K562 (cell line): Measurements from ENCODE around the gene CYP51A1. TPM values are rescaled to one million over a fixed set of nuclear protein-coding genes. Genes with fewer than 3 reads are reported as not detected.

Experiments
- CEBPG ChIP-seq, 3 experiments: fragments of 200-800 bp in 1 of 3; sonication (Bioruptor generic) in 1 of 3; sonication (generic) in 1 of 3; formaldehyde crosslinking in 1 of 3; IDR thresholded peaks in 2 of 3; conservative IDR thresholded peaks in 1 of 3; 2 replicates each; pipeline versions ENCODE4 v1.6.1 to v1.8.0; 2016 to 2022; ENCODE audit warnings: missing compliant biosample characterization in 2 of 3, missing genetic modification characterization in 2 of 3, mild to moderate bottlenecking in 1 of 3, missing genetic modification reagents in 1 of 3
- CREB1 ChIP-seq, 2 experiments: sonication (generic) in 1 of 2; formaldehyde crosslinking in 1 of 2; IDR thresholded peaks; 2 replicates each; pipeline versions ENCODE4 v1.6.1 to v1.8.0; 2012 to 2022; ENCODE audit warnings: inconsistent platforms in 1 of 2, mild to moderate bottlenecking in 1 of 2, missing genetic modification reagents in 1 of 2, moderate library complexity in 1 of 2
- GTF2E2 ChIP-seq: fragments of 200-800 bp; sonication (Bioruptor generic); IDR thresholded peaks from 2 replicates; pipeline ENCODE4 v1.6.1; 2016; ENCODE audit warnings: missing genetic modification characterization, missing compliant biosample characterization
- HMGXB4 ChIP-seq: sonication (generic); formaldehyde crosslinking; IDR thresholded peaks from 2 replicates; pipeline ENCODE4 v1.8.1; 2023; ENCODE audit warnings: mild to moderate bottlenecking, missing genetic modification reagents
- HNRNPUL1 ChIP-seq: fragments of 200-400 bp; formaldehyde crosslinking; IDR thresholded peaks from 2 replicates; pipeline ENCODE4 v1.6.1; 2017; ENCODE audit warnings: low read length
- KAT2B ChIP-seq: IDR thresholded peaks from one replicate; pipeline ENCODE4 v1.6.1; 2012; ENCODE audit warnings: low read depth, mild to moderate bottlenecking, control low read depth, inconsistent platforms, low read length, moderate library complexity
- KDM2B ChIP-seq: fragments of 250-450 bp; sonication (Bioruptor Pico); IDR thresholded peaks from 2 replicates; pipeline ENCODE4 v1.8.0; 2021; ENCODE audit warnings: mild to moderate bottlenecking, moderate library complexity
- MLX ChIP-seq, 2 experiments: fragments of 450-650 bp in 1 of 2; sonication (generic) in 1 of 2; formaldehyde crosslinking; conservative IDR thresholded peaks; 2 replicates each; pipeline versions ENCODE4 v1.4.0 to v1.8.1; 2020 to 2022; ENCODE audit warnings: mild to moderate bottlenecking in 1 of 2, missing genetic modification reagents in 1 of 2
- PHTF2 ChIP-seq: fragments of 250-450 bp; sonication (Bioruptor Pico); IDR thresholded peaks from 2 replicates; pipeline ENCODE4 v1.5.0; 2021; ENCODE audit warnings: mild to moderate bottlenecking
- RREB1 ChIP-seq: fragments of 250-450 bp; sonication (Bioruptor Pico); IDR thresholded peaks from 2 replicates; pipeline ENCODE4 v1.4.0; 2020
- SMAD4 ChIP-seq: fragments of 250-450 bp; sonication (Bioruptor Pico); conservative IDR thresholded peaks from 2 replicates; pipeline ENCODE4 v1.8.0; 2021; ENCODE audit warnings: inconsistent platforms, mild to moderate bottlenecking, moderate library complexity
- TSC22D4 ChIP-seq: fragments of 450-650 bp; IDR thresholded peaks from 2 replicates; pipeline ENCODE4 v1.6.1; 2016; ENCODE audit warnings: missing genetic modification characterization, missing biosample characterization, control low read depth
- U2AF2 ChIP-seq: fragments of 200-400 bp; formaldehyde crosslinking; optimal IDR thresholded peaks from 2 replicates; pipeline ENCODE3; 2017; ENCODE audit warnings: low read depth, mild to moderate bottlenecking, low read length
- ZKSCAN8 ChIP-seq: fragments of 200-800 bp; sonication (Bioruptor generic); IDR thresholded peaks from 2 replicates; pipeline ENCODE4 v1.6.1; 2016; ENCODE audit warnings: missing genetic modification characterization, missing compliant biosample characterization
- ZNF436 ChIP-seq: fragments of 250-450, 450-650 bp; sonication (Bioruptor Pico); formaldehyde crosslinking; IDR thresholded peaks from 2 replicates; pipeline ENCODE4 v1.7.0; 2020; ENCODE audit warnings: mild to moderate bottlenecking
- ZNF668 ChIP-seq: fragments of 250-450 bp; sonication (Bioruptor Pico); IDR thresholded peaks from 2 replicates; pipeline ENCODE4 v1.8.0; 2022; ENCODE audit warnings: mild to moderate bottlenecking, inconsistent platforms
- polyA plus RNA-seq, 8 experiments: library from polyadenylated mRNA; depleted of rRNA in 4 of 8; stranded (reverse) in 5 of 8; unstranded in 3 of 8; fragments of >200 nt; fragmentation: Nextera tagmentation in 2 of 8; fragmentation: Illumina TruSeq in 1 of 8; extraction: Ambion mirVana in 2 of 8; extraction: Trizol in 1 of 8; gene quantifications; 2 replicates each; pipeline versions ENCODE4 v1.2.1 to v1.2.3, GENCODE V29; 2011 to 2014; ENCODE audit warnings: inconsistent platforms in 1 of 8, missing spikeins in 1 of 8
- total RNA-seq, 7 experiments: library from RNA; depleted of rRNA in 6 of 7; stranded (reverse); fragments of >200 nt in 6 of 7; fragmentation: Illumina TruSeq in 2 of 7; extraction: Trizol in 2 of 7; gene quantifications; 2 replicates each; pipeline versions ENCODE4 v1.2.1 to v1.2.3, GENCODE V29; 2011 to 2021; ENCODE audit warnings: low replicate concordance in 1 of 7
- TF ChIP-seq, protein P1 (sequence below): fragments of 450-650 bp; formaldehyde crosslinking; IDR thresholded peaks from 2 replicates; pipeline ENCODE4 v1.4.0; 2022; ENCODE audit warnings: missing genetic modification characterization

CYP51A1 gene
- total and polyA plus RNA-seq, 9 of the 15 experiments (the other 6 are each of a cell fraction or from before 2014, with no cell fraction given) = 35.4 to 151 (median 80.3) TPM

DNA sequence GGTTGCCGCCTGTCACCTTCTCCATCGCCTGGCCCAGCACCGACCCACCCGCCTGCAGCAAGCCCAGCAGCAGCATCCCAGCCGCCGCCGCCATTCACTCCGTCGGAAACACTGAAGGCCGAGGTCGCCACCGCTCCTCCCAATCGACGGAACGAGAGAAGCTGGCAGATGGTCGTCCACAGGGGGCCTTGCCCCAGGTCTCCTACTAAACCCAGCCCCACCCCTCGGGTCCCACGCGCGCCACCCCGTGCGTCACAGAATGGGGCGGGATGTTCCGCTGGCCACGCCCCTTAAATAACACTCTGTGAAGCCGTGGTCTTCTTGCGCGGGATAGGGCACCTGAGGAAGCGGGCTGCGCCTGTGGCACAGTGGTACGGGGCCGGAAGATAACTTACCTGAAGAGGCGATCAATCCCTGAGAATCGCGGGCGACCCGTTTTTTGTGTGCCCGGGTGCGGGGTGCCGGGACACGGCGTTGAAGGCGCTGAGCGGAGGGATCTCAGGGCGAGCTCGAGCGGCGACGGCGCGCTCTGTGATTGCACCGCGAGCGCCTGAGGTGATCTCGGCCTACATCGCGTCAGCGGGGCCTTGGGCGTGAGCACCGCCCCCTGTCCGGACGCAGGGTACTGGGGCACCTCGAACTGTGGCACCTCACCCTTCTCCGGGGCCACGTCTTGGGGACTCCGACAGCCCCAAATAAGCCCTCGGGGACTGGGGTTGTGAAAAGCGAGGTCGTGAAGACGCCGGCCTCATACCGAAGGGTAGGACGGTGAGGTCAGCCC, at the start of gene CYP51A1 (continued):
- TF ChIP-seq, protein P1, sequence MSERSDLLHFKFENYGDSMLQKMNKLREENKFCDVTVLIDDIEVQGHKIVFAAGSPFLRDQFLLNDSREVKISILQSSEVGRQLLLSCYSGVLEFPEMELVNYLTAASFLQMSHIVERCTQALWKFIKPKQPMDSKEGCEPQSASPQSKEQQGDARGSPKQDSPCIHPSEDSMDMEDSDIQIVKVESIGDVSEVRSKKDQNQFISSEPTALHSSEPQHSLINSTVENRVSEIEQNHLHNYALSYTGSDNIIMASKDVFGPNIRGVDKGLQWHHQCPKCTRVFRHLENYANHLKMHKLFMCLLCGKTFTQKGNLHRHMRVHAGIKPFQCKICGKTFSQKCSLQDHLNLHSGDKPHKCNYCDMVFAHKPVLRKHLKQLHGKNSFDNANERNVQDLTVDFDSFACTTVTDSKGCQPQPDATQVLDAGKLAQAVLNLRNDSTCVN (CRISPR knock-in tag) = no peak
- TF ChIP-seq ZNF668 (peak; percentile 11; the same call in 1 of the 2 replicates), KAT2B (no peak), TSC22D4 (tag) (no peak), U2AF2 (no peak), GTF2E2 (tag) (0 out of 2 replicates have a peak, but pooled peaks have one; percentile 51), KDM2B (CRISPR knock-in tag) (peak; percentile 90; the same call in 1 of the 2 replicates), HNRNPUL1 (no peak), CEBPG (CRISPR knock-in tag; IDR thresholded peaks at IDR 0.05) (peak; percentile 52), CEBPG (tag; conservative IDR thresholded peaks at IDR 0.05 in 1 of 2, IDR thresholded peaks at IDR 0.05 in 1 of 2) (peak in 1 of 2 experiments; percentile 57; a peak in 2 of 4 replicates), SMAD4 (CRISPR knock-in tag) (peak; percentile 91), CREB1 (IDR thresholded peaks at IDR 0.05) (peak; percentile 94), CREB1 (CRISPR knock-in tag; IDR thresholded peaks at IDR 0.05) (peak; percentile 93), HMGXB4 (peak; percentile 90; the same call in 1 of the 2 replicates), ZKSCAN8 (no peak), PHTF2 (CRISPR knock-in tag) (no peak; the same call in 1 of the 2 replicates), RREB1 (CRISPR knock-in tag) (peak; percentile 65; the same call in 1 of the 2 replicates), ZNF436 (CRISPR knock-in tag) (no peak), MLX (CRISPR knock-in tag; conservative IDR thresholded peaks at IDR 0.05) (no peak)
